Right atrium auricular region (tissue), 2 donors: ENCODE data around the gene SCN4A. TPM values are rescaled to one million over a fixed set of nuclear protein-coding genes. Genes with fewer than 3 reads are reported as not detected.
"Not testable (repeated sequence)": the region's sequence is repeated elsewhere in the genome, so short reads cannot be mapped to it uniquely, and the experiment has no call there.

ENCODE experiments used
- DNase-seq: peaks from one replicate; pipeline ENCODE4 v3.0.0-alpha.2; 2019; ENCODE audit warnings: low spot score
- H3K27ac ChIP-seq, 2 donors: fragments of 200-600 bp; sonication (generic); 1 replicate in 1 of 2; 2 replicates in 1 of 2; pipeline ENCODE4 v1.5.1; 2016 to 2019
- H3K27me3 ChIP-seq, 2 donors: fragments of 200-600 bp; sonication (generic); one replicate each; pipeline versions ENCODE4 v1.5.1 to v1.6.0; 2017 to 2019
- H3K36me3 ChIP-seq: fragments of 200-600 bp; sonication (generic); one replicate; pipeline ENCODE4 v1.5.1; 2016
- H3K4me1 ChIP-seq, 2 donors: fragments of 200-600 bp; sonication (generic); one replicate each; pipeline versions ENCODE4 v1.5.1 to v1.6.0; 2017 to 2019
- H3K4me3 ChIP-seq, 2 donors: fragments of 200-600 bp; sonication (generic); 1 replicate in 1 of 2; 2 replicates in 1 of 2; pipeline ENCODE4 v1.5.1; 2017 to 2019; ENCODE audit warnings: mild to moderate bottlenecking in 1 of 2, moderate library complexity in 1 of 2
- H3K9me3 ChIP-seq, 2 donors: fragments of 200-600 bp; sonication (generic); one replicate each; pipeline ENCODE4 v1.5.1; 2019
- CTCF ChIP-seq, 2 donors: fragments of 200-600 bp; sonication (generic); IDR thresholded peaks; one replicate each; pipeline ENCODE4 v1.5.1; 2019; ENCODE audit warnings: antibody characterized with exemption in 2 of 2
- total RNA-seq, 2 donors: library from RNA; depleted of rRNA; stranded (reverse); fragments of >200 nt; gene quantifications; one replicate each; pipeline ENCODE4 v1.1.0, GENCODE V29; 2016

The SCN4A gene
- total RNA-seq, 2 donors from 2014 or later: 0.74 to 2.5 TPM

- no peak overlapping the region for H3K4me3 ChIP-seq
- H3K9me3 ChIP-seq: no peaks in the 10 kb centered on the region
- H3K27ac ChIP-seq: peak overlapping the region; percentile 47 to 64
- DNase-seq: no peak
- no peaks in the 10 kb centered on the region for H3K36me3 ChIP-seq
- no peak for TF ChIP-seq CTCF (IDR thresholded peaks at IDR 0.05)
- no peaks in the 10 kb centered on the region for H3K27me3 ChIP-seq
- peaks cover 0 to 80% of the 10 kb centered on the region in 2 donors for H3K4me1 ChIP-seq
Measured at GRCh38 chr17:63983320-63983719, 10.6 kb upstream of the SCN4A start.

- not testable (repeated sequence) for H3K36me3 ChIP-seq, DNase-seq, H3K4me3 ChIP-seq, H3K27me3 ChIP-seq, H3K9me3 ChIP-seq
- Histone ChIP-seq H3K27ac (peak overlapping the region; percentile 33 to 47), H3K4me1 (peaks cover 0 to 74% of the 10 kb centered on the region in 2 donors)
Measured at GRCh38 chr17:63982641-63983040, 9.9 kb upstream of the SCN4A start.

- H3K4me1 ChIP-seq: peaks cover 0 to 50% of the 10 kb centered on the region in 2 donors
- H3K36me3 ChIP-seq: no peaks in the 10 kb centered on the region
- no peaks in the 10 kb centered on the region for H3K9me3 ChIP-seq
- H3K4me3 ChIP-seq: no peak overlapping the region
- TF ChIP-seq CTCF (IDR thresholded peaks at IDR 0.05): no peak
- no peaks in the 10 kb centered on the region for H3K27me3 ChIP-seq
- no peak for DNase-seq
- peak overlapping the region; percentile 39 to 63 for H3K27ac ChIP-seq
Measured at GRCh38 chr17:63978272-63979200, 5.8 kb upstream of the SCN4A start.

DNA sequence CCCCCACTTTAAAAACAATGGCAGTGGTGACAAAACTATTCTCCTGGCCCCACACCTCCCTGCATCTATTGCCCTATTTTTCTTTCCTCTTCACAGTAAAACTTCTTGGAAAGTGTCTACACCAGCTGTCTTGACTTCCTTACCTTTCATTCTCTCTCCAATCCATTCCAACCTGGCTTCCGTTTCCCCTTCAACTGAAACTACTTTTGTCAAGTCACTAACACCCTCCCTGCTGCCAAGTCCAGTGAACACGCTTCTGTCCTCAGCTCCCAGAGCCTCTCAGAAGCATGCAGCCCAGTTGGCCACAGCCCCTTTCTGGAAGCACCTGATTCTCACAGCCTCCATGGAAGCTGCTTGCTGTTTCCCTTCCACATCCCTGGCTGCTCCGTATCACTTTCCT, 4.0 kb upstream of the SCN4A start:
- Histone ChIP-seq H3K4me3 (no peak overlapping the region), H3K9me3 (no peaks in the 10 kb centered on the region), H3K36me3 (no peaks in the 10 kb centered on the region), H3K27me3 (no peaks in the 10 kb centered on the region), H3K27ac (no peak overlapping the region), H3K4me1 (peaks cover 0 to 42% of the 10 kb centered on the region in 2 donors)
- no peak for DNase-seq
- TF ChIP-seq CTCF (IDR thresholded peaks at IDR 0.05): no peak

GRCh38 chr17:63975541-63976092, 2.9 kb upstream of the SCN4A start:
- peaks cover 0 to 35% of the 10 kb centered on the region in 2 donors for H3K4me1 ChIP-seq
- no peaks in the 10 kb centered on the region for H3K36me3 ChIP-seq
- no peak overlapping the region for H3K4me3 ChIP-seq
- TF ChIP-seq CTCF (IDR thresholded peaks at IDR 0.05): no peak
- no peaks in the 10 kb centered on the region for H3K9me3 ChIP-seq
- H3K27ac ChIP-seq: no peak overlapping the region
- no peak for DNase-seq
- H3K27me3 ChIP-seq: no peaks in the 10 kb centered on the region

DNA sequence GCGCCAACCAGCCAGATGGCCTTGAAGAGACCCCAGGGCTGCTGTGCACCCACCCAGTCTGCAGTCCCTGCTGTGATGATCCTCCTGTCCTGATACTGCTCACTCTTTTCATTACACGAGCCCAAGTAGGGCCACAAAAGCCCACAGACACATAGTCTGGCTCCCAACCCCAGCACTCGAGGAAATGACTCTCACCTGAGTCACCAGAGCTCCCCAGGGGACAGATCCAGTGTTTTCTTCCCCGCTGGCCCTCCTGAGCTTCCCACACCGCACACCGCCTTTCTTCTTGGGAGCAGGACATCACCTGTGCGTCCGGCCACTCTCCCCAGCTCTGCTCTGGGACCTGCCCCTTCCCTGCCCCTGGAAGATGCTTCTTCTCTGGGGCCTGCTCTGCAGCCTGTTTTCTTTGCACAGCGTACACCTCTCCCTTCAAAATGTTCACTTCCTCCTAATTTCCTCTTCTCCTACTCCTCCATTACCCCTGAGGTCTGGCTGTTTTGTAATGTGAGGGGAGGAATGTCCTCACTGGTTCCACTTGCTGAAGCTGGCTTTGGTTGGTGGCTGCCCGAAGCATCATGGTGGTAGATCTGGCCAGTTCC, 2.0 kb upstream of the SCN4A start:
- H3K27ac ChIP-seq: no peak overlapping the region
- no peak overlapping the region for H3K4me3 ChIP-seq
- no peaks in the 10 kb centered on the region for H3K27me3 ChIP-seq
- H3K36me3 ChIP-seq: no peaks in the 10 kb centered on the region
- TF ChIP-seq CTCF (IDR thresholded peaks at IDR 0.05): no peak
- no peaks in the 10 kb centered on the region for H3K9me3 ChIP-seq
- DNase-seq: no peak
- H3K4me1 ChIP-seq: peaks cover 0 to 26% of the 10 kb centered on the region in 2 donors
